ENCODE measurements around the gene GCN1.

The GCN1 gene

DNA sequence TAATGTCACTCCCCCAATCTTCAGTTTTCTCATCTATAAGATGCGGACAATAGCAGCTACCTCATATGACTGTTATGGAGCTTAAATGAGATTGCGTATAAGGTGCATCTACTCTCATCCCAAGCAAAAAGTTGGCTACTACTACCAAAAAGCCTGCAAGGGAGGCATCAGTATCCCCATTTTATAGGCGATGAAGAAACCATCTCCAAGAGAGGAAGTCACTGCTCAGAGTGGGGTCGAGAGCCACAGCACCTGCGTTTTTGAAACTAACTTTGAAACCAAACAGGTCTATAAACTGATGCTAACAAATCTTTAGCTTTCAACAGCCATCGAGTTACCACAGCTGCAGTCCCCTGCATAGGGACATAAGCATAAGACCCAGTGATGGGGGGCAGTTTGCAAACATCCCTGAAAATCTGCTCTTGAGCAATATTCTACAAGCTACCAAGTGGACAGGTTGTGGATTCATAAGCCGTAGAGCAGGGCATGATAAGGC lies 3.5 kb downstream of the GCN1 start:
- DNase-seq (ENCODE audit: low read depth in 2 of 3, low spot score in 1 of 3) = no peak

DNA sequence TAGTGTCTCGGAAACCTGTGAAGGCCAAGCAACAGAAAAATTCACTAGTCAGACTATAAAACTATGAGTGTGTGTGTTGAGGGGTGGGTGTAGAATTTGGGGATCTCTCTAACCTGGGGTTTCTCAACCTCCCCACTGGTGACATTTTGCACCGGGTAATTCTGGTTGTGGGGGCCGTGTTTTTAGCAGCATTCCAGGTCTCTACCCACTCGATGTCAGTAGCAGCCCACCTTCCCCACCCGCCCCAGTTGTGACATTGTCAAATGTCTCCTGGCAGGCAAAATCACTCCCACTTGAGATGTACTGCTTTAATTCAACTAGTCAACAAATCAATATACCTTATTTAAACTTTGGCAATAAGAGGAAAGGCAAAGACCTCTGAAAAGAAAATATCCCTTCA lies 4.1 kb downstream of the GCN1 start:
- DNase-seq (ENCODE audit: low read depth in 2 of 3, low spot score in 1 of 3) = no peak

DNA sequence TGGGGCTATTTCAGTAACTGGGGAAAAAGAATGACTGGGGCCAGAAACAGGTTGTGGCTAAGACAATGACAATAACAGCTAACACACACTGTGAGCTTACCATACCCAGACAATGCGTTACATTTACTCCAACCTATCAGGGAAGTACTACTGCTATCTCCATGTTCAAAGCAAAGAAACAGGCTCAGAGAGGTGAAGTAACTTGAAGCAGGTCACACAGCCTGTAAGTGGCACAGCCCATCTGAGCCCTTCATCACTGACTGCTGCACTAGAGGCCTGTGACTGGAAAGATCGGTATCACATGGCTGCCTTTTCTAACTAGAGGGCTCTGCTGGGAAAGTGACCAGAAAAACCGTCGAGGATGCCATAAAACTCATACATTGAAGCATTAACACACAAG lies 7.9 kb downstream of the GCN1 start:
- DNase-seq (ENCODE audit: low read depth in 2 of 3, low spot score in 1 of 3) = no peak

DNA sequence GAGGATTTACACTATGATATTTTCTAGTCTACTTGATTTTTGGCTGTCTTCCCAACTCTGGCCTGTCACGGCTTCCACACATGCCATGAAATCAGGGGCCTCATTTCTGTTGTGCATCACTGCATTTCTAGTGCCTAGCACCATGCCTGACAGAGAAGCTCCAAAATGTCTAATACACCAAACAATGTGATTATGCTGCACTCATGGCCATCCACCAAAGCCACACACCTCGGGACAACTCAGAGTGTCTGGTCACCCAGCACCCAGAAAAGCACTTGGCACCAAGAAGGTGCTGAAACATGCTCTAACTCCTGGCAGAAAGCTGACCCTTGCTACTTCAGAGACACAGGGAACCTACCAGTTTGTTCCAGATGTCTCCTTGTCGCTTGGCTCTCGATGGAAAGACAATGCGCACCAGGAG lies 11.3 kb downstream of the GCN1 start:
- DNase-seq (ENCODE audit: low read depth in 2 of 3, low spot score in 1 of 3) = no peak

DNA sequence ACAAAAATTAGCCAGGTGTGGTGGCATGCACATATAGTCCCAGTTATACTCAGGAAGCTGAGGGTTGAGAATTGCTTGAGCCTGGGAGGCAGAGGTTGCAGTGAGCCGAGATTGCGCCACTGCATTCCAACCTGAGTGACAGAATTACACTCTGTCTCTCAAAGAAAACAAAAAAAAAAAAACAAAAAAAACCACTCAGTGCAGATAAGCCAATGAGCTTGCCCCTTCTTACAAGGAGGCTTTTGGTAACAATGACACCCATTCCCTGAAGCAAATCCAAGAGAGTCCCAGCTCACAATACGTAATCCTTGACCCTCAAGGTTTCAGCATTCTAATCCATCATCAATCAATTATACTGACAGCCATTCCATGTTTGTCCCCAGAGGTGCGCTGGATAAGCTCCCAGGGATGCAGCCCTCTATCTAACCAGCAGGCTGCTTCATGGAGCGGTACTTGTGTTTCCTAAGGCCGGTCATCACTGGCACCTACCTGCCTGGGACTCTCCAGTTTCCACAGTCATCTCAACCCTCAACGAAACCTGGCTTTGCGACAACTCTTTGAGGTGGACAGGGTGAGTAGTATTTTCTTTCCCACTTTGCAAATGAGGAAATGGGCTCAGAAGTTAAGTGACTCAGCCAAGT lies 12.4 kb downstream of the GCN1 start:
- no peak for DNase-seq (ENCODE audit: low read depth in 2 of 3, low spot score in 1 of 3)

DNA sequence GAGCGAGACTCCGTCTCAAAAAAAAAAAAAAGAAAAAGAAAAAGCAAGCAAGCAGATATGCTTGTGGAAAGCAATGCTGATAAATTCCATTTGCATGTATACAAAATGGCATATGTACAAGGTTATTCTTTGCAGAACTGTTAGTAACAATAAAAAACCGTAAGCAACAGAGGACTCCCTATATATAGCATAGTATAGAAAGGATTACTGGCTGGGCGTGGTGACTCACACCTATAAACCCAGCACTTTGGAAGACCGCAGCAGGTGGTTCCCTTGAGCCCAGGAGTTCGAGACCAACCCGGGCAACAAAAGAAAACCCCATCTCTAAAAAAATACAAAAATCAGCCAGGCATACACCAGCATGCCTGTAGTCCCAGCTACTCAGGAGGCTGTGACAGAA lies 13.5 kb downstream of the GCN1 start:
- DNase-seq (ENCODE audit: low read depth in 2 of 3, low spot score in 1 of 3) = no peak

DNA sequence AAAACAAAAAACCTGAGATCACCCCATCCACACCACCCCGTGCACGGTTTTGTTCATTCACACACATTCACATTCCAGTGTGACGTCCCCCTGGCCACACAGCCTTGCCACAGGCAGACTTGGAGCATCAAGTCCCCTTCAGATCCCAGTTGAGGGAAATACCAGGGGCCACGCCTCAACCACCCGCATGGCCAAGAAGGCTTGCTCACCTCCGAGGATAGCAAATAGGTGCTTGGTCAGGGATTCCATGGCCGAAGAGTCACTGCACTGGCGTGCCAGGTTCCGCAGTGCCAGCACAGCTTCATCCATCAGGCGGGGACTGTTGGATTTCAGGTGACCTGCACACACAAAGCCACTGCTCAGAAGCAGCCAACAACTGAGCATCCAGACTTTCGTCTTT lies 19.0 kb downstream of the GCN1 start:
- DNase-seq (ENCODE audit: low read depth in 2 of 3, low spot score in 1 of 3) = no peak

DNA sequence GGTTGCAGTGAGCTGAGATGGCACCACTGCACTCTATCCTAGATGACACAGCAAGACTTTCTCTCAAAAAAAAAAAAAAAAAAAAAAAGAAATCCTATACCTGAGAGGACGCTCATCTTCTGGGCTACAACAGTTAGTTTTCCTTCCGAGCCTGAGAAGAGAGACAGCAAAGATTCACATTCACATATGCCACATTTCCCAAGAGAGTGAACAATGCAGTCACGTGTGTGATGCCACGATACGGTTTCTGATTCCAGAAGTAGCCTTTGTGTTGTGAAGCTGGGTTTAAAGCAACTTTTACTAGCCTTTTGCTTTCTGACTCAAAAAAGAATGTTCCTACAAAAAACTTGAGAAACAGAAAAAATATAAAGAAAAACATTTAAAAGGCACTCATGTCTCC lies 19.5 kb downstream of the GCN1 start:
- DNase-seq (ENCODE audit: low read depth in 2 of 3, low spot score in 1 of 3) = no peak

DNA sequence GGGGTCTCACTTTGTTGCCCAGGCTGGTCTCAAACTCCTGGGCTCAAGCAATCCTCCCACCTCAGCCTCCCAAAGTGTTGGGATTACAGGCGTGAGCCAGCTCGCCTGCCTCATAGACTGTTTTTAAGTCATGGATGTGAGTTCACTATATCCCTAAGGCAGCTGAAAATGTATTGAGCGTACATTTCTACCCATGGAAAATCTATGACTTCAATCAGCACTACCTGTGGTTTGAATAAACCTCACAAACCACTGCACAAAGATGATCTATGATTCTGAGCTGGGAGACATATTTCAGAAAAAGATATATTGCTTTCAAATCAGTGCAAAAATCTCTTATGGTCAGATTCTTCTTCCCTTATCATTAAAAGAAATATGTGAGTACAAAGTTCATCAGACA lies 22.5 kb downstream of the GCN1 start:
- DNase-seq (ENCODE audit: low read depth in 2 of 3, low spot score in 1 of 3) = no peak

DNA sequence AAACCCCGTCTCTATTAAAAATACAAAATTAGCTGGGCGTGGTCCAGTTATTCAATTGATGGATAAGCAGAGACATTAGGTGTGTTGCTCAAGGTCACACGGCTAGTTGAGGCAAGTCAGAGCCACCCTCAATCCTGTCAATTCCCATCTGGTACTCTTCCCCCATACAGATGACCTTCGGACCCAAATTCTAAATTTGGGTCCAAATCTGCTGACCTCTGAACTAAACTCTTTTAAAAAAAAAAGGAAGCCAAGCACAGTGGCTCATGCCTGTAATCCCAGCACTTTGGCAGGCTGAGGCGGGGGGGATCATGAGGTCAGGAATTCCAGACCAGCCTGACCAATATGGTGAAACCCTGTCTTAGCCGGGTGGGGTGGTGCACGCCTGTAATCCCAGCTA lies 23.9 kb downstream of the GCN1 start:
- DNase-seq (ENCODE audit: low read depth in 2 of 3, low spot score in 1 of 3) = no peak

DNA sequence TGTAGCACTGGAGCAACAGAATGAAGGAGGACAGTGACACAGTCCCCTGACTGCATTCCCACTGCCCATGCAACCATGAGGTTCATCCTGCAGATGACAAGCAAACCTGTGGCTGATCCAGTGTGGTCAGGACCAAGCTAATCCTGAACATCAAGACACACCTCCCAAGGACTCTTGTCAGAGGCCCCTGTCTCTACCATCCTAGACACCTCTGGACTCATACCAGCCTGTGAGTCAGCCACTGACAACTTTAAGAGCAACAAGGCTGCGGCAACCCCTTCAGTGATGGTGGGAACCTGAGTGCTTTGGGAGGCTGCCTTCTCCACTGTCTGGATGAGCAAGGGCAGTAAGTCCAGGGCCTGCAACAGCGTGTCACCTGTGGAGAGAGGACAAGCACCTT lies 24.6 kb downstream of the GCN1 start:
- DNase-seq (ENCODE audit: low read depth in 2 of 3, low spot score in 1 of 3) = no peak

DNA sequence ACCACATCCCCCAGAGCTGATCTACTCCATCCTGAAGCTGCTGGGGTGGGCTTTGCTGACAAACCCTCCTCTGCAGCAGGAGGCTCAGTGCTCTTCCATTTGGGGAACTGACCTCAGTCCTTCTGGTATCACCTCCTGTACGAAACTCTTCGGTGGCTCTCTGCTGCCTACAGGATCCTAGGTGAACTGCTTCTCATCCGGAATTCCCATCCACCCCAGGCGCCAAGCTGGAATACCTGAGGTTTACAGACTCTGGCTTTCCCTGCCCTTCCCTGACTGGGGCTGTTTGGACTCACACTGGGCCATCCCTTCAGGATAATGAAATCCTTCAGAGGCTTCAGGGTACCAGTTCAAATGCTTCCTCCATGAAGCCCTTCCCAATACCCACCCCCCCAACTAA lies 26.2 kb downstream of the GCN1 start:
- no peak for DNase-seq (ENCODE audit: low read depth in 2 of 3, low spot score in 1 of 3)

DNA sequence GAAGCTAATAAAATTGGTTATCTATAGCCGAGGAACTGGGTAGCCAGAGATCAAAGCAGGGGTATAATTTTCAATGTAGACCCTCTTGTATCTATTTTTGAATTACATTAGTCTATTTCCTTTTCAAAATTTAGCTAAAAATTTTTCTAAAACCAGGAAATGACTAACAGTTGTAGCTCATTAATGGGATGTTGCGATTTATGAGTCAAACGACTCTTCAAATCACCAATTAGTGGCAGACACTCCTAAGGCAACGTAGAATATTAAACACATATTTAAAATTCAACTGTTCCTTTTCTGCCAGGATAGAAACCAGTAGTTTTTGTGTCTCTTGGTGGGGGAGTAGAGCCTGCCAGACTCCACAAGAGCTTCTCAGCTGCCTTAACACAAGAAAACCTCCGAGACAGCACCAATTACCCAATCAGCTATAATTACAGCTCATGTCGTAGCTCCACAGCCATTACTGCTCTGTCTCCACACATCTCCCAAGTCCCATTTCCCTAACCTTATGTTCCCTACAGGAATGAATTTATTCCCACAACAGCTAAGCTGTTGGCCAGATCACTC lies 26.9 kb downstream of the GCN1 start:
- no peak for DNase-seq (ENCODE audit: low read depth in 2 of 3, low spot score in 1 of 3)

DNA sequence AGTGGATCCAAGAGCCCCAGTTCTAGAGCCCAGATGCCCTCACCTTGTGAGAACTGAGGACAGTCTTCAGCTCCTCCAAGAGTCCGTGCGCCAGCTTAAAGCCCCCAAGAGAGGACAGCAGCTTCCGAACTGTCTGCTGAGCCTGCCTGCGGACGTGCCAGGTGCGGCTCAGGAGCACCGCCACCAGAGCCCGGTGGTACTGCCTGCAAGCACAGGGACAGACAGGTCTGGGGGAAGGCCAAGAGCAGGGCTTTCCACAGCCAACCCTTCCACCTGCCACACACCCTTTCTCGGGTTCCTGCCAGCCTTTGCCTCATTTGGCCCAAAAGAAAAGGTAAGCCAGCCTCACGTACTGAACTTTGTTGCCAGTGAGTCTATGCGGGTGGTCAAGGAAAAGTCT lies 30.2 kb downstream of the GCN1 start:
- DNase-seq (ENCODE audit: low read depth in 2 of 3, low spot score in 1 of 3) = no peak

DNA sequence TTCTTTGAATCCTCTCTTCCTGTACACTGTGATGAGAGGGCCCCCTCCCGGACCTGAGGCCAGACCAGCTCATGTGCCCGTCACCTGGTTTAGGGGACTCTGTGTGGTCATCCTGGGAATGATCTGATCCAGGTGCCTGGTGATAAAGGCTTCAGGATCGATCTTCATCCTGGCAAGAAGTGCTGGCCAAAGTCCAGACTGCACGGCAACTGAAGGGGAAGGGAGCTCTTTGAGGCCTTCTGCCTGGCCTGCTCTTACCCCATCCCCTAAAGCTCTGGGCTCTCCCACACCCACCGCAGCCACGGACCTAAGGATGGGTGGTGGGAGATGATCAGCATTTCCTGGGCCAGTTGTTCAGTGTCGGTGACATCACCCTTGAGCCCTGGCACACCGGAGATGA lies 31.8 kb downstream of the GCN1 start:
- no peak for DNase-seq (ENCODE audit: low read depth in 2 of 3, low spot score in 1 of 3)

DNA sequence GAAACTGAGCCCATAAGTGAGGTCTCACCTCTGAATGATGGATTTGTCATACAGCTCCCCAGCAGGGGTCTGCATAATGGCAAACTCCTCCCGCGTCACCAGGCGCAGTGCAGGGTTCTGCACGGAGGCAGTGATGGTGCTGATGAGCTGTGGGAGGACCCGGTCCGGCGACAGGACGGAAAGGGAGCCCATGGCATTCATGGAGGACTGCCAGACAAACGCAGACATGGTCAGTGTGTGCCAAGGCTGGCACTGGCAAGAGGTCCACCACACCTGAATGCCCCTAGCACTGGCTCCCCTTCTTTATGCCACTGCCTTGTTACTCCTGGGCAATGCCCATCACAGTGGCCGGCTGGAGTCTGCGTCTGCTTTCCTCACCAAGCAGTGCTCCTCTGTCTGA lies 32.7 kb downstream of the GCN1 start:
- DNase-seq (ENCODE audit: low read depth in 2 of 3, low spot score in 1 of 3) = no peak

DNA sequence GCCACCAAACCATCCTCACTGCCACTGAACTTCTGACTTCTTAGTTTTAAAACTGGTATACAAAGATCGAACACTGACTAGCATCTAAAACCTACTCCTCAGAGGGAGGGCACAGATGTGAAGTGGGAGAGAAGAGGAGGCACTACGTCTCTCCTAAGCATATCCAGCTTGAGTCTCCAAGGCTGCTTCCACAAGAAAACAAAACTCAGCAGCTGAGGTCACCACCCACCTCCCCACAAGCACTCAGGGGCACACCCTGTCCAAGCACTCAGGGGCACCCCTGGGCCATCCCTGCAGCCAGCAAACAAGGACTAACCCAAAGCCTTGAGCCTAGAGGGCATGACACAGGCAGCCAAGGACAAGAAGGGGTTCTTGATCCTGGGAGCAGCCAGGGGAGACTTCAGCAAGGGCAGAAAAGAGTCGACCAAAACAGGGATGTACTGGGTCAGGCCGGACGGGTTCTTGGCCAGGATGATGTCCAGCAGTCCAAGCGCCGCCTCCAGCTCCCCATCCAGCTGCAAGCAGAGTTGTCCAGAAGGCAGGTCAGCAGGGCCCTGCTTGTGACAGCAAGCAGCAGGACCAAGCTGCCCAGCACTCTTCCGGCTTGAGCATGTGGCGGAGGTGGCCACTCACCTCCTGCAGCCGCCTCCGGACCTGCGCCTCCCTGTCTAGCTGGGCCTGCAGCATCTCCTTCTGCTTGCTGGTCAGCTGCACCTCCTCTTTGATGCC lies 34.8 kb downstream of the GCN1 start:
- no peak for DNase-seq (ENCODE audit: low read depth in 2 of 3, low spot score in 1 of 3)

DNA sequence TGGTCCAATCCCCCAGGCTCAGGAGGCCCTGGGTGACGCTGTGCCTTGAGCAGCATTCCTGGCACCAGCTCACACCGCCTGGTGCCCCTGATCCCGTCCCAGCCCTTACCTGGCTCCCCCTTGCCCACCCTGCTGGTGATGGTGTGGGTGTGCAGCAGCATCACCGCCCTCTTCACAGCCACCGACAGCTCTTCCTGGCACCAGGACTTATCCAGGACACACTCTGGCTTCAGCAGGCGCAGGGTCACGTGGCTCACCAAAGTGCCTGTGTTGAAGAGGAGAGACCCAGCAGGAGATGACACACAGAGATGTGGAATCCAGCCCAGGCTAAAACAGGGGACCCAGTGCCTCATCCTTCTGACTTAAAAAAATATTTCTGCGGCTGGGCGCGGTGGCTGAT lies 36.2 kb downstream of the GCN1 start:
- DNase-seq (ENCODE audit: low read depth in 2 of 3, low spot score in 1 of 3) = no peak

DNA sequence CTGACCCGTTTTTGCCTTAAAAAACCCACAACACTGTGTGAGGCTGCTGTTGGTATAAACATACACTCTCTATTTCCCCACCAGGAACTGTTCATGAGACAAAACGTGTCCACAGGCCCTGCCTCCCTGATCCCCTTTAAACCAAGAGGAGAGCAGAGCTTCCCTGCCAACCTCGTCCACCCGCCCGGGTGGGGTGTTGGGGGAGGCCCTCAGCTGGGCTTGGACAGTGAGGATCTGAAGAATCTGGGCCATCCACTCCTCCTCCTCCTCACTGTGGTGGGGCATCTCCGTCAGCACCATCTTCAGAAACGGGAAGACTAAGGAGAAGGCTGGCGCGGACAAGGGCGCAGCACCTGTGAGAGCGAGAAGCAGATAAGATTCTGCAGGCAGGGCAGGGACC lies 36.8 kb downstream of the GCN1 start:
- DNase-seq (ENCODE audit: low read depth in 2 of 3, low spot score in 1 of 3) = no peak

DNA sequence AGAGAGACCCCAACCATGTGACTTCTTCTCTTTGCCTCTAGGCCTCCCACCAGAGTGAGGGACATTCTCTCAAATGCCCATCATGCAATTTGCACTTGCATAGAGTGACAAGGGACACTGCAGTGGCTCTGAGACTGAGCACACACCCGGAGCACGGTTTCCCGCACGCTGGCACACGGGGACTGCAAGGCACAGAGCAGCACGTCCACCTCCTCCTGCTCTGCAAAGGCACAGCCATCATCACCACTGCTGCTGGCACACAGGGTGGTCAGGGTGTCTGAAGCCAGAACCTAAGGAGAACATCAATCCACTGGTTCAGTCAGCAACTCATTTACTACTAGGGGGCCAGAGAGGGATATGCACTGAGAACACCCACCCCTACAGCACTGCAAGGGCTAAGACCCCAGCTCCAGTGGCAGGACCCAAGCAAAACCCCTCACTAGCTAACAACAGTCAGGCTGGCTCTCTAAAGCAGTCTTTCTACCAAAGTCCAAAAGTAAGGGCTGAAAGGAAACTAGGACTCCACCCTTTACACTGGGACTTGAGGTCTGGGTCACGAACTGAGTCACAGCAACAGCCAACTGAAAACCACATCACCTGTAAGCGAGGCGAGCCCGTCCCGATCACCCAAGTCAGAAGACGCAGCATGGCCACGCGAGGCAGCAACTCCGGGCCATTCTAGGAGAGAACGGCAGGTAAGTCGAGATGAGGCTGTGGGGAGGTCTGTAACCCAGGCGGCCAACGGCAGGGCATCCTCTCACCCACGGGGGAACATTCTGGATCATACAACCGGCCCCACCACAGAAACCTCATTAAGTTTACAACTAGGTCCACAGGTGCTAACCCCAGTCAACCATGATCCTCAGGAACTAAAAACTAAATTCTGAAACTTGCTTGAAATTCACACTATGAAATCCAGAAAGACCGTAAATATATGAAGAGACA lies 37.9 kb downstream of the GCN1 start:
- no peak for DNase-seq (ENCODE audit: low read depth in 2 of 3, low spot score in 1 of 3)

DNA sequence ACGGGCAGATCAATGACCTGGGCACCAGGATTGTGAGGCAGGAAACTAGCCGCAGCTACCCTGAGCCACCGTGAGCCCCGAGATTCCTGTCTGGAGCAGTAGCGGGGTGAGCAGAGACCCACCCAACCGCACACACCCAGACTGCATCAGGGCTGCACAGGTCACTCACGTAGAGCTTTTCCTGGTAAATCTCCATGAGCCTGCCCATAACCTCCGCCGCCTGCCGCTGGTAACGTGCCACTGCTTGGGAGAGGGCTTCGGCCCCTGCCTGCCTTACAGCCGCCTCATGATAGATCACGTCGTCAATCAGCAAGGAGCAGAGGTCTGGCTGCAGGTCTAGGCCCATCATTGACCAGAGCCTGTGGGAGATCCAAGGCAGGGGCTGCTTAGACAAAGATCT lies 39.4 kb downstream of the GCN1 start:
- no peak for DNase-seq (ENCODE audit: low read depth in 2 of 3, low spot score in 1 of 3)
